HG02798 (cell line): Measurements from ENCODE around the gene KDSR.
"Not testable (repeated sequence)": the region's sequence is repeated elsewhere in the genome, so short reads cannot be mapped to it uniquely, and the experiment has no call there.

Experiments used
- ATAC-seq: cut with Tn5 transposase; IDR thresholded peaks from one replicate; pipeline ENCODE4 v1.9.1; 2021; ENCODE audit warnings: mild to moderate bottlenecking; ENCODE audit not compliant: unreplicated experiment, poor library complexity

KDSR gene

GRCh38 chr18:63366213-63367052 lies 573 bp downstream of the KDSR start:
- ATAC-seq = peak; percentile 34

GRCh38 chr18:63365876-63366212 lies 1.2 kb downstream of the KDSR start:
- no peak for ATAC-seq

- ATAC-seq = no peak
These were observed 3.1 kb downstream of the KDSR start for GRCh38 chr18:63363951-63364350.

DNA sequence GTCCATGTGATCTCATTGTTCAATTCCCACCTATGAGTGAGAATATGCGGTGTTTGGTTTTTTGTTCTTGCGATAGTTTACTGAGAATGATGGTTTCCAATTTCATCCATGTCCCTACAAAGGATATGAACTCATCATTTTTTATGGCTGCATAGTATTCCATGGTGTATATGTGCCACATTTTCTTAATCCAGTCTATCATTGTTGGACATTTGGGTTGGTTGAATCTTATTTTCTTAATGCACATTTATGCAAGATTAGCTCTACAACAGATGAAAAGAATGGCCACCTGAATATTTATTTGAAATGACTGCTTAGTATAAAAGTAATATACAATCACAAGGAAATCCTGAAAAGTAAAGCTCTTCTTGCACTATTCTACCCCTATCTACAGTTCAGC lies 3.6 kb downstream of the KDSR start:
- ATAC-seq = not testable (repeated sequence)

GRCh38 chr18:63356272-63356896 lies 10.6 kb downstream of the KDSR start:
- ATAC-seq = no peak

GRCh38 chr18:63350230-63350629 lies 16.8 kb downstream of the KDSR start:
- no peak for ATAC-seq

- no peak for ATAC-seq
These were observed 18.4 kb downstream of the KDSR start for GRCh38 chr18:63348508-63349136.

- no peak for ATAC-seq
These were observed 20.4 kb downstream of the KDSR start for GRCh38 chr18:63346480-63347183.

DNA sequence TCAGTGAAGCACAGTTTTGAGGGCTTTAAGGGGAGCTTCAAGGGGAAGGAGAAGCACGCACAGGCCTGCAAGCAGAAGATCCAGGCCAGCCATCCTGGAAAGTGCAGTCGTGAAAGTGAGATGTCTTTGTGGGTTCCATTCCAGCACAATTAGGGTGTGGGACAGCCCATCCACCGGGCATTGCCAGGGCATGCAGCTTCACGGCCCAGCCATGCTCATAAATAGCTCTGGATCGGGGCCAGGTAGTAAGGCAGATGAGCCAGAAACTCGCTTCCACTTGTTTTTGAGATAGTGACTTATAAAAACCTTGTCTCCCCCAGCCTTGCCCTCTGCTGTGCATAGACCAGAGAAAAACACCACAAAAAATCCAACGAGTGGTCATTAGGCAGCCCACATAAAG lies 21.0 kb downstream of the KDSR start:
- no peak for ATAC-seq

DNA sequence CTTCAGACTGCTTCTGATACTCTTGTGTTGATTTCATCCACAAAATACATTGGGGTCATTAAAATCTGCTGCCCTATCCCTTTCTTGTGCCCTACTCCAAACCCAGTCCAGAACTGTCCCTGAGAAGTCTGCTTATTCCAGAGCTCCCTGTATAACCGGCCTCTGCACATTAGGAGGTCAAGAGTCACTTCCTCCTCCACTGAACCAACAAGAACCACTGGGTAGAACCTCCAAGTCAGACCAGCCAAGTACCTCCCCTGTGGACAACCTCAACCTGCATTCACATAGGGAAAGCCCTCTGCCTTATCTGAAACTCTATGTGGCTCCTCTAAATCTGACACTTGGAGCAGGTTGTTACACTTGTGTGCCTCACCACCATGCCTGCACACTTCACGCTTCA lies 22.1 kb downstream of the KDSR start:
- ATAC-seq = no peak

DNA sequence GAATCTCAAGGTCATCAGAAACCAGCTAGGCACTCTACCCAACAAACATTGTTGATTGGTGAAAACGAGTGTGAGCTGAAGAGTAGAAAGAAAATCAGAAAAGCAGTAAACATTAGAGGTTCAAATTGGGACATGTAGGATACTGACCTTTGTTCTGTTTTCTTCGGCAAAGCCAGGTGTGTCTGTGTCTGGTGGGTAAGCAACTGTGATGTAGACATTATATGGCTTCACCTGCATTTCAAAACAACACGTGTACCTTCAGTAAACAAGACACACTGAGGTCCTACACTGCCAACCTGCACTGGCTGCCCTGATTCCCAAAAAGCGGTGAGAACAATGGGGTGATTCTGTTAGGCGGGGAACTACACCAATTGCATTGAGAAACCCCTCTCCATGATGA lies 22.7 kb downstream of the KDSR start:
- ATAC-seq = no peak

GRCh38 chr18:63342206-63342605 lies 24.8 kb downstream of the KDSR start:
- peak; percentile 44 for ATAC-seq

GRCh38 chr18:63339920-63340484 lies 27.0 kb downstream of the KDSR start:
- no peak for ATAC-seq

DNA sequence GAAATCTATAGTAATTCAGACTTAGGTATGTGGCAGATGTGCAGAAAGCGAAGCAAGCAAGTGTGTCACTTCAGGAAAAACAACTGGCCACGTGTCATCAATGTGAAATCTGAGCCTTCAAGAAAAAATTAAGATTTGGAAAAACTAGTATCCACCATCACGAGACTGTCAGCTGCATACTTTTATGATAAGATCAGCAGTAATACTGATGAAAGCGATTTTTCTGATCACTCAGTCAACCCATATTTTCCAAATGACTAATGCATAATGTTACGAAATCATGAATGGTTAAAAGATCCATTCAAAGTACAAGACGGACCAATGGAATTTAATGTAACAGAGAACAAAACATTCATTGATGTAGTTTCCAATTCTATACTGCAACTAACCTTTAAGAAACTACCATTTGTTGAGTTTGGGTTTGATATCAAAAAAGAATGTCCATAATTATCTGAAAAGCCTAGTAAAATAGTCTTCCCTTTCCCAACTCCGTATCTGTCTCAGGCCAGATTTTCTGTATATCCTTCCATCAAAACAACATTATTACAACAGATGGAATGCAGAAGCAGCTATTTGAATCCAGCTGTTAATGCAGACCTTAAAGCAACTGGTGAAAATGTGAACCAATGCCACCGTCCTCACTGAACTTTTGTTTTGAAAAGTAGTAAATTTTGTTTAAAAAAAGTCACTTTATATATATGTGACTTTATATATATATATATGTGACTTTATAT lies 30.5 kb downstream of the KDSR start:
- ATAC-seq = no peak

DNA sequence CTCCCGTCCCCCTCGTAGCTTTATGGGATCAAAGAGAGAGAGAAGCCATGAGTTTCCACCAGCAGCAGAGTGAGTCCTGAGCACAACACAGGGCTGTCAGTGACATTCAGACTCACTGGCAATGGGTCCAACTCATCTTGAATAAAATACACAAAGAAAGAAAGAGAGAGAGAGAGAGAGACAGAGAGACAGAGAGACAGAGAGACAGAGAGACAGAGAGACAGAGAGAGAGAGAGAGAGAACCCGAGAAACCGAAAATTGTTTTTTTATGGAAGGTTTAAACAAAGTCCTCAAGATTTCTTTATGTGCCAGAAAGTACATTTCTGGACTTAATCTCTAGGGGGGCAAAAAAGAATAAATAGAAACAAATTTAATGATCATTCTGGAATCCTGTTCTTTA lies 35.9 kb downstream of the KDSR start:
- ATAC-seq = no peak

DNA sequence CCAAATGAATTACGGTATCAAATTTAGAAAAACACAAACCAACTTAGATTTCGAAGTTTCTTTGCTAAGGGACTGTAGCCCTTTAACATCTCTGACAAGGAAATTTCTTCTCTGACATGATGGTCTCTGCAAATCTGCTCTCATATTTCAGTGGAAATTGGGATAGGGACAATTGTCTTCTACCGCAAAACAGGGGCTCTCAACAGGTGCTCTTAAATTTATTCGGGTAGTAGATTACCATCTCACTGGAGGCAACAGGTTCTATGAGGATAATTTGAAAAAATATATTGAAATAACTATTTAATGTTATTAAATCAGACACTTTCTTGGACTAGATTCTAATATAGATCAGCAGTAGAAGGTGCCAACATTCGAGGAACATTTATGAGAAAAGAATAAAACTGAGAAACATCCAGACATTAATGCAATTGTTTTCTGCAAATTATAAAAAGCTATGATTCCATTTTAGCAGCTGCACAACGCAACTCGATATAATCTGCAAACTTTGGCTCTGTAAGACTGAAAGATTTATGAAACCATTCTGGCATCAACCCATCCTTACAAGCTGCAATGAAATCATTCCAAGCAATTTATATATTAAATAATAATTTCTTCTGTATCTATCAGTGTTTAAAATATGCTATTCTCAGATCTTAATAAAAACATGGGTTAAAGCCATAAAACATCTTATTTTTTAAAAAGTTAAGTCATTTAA lies 37.4 kb downstream of the KDSR start:
- no peak for ATAC-seq

DNA sequence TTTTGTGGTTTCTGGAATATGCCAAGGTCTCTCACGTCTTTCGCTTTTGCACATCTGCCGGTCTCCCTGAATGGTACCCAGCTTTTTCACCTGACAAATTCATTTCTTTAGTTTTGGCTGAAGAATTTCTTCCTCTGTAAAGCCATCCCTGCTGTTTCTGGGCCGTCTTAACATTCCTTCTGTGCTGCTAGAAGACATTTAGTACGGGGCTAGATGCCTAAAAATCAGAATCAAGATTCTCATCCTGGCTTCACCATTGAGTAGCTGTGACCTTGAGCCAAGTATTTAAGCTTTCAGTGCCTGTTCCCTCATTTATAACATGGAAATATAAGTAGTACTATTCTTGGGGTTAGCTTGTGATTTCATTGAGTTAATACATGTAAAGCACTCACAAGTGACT lies 41.0 kb downstream of the KDSR start:
- ATAC-seq = no peak

DNA sequence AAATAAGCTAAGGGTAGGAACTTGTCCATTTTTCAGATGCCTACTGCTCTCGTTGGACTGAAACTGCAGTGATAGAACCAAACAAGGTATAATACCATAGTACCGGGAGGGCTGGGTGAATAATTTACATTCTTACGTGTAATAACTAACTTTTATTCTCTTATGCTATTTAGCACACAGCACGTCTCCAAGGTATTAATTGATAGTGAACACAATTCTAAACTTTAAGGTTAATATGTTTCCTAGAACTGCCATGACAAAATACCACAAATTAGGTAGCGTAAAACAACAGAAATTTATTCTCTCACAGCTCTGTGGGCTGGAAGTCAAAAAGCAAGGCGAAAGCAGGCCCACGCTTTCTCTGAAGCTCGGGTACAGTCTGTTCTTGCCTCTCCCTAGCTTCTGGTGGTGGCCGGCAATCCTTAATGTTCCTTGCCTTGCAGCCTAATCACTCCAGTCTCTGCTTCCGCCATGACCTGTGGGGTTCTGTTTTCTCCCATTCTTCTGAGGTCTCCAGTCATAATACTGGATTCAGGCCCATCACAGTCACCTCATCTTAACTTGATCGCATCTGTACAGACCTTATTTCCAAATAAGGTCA lies 41.8 kb downstream of the KDSR start:
- ATAC-seq = no peak
